H9 (cell line): ENCODE measurements around the gene PARVB. TPM values are rescaled to one million over a fixed set of nuclear protein-coding genes. Genes with fewer than 3 reads are reported as not detected.

ENCODE experiments used
- DNase-seq: peaks from one replicate; pipeline ENCODE4 v3.0.0-alpha.2; 2017
- H2AFZ ChIP-seq: one replicate; pipeline ENCODE4 v1.6.1; 2013; ENCODE audit warnings: mild to moderate bottlenecking, low read length, control low read depth, moderate library complexity
- H2AK5ac ChIP-seq: 2 replicates; pipeline ENCODE4 v1.6.1; 2013; ENCODE audit warnings: low read length, control low read depth, mixed read lengths; ENCODE audit not compliant: insufficient read length
- H2BK120ac ChIP-seq: one replicate; pipeline ENCODE4 v1.6.1; 2013; ENCODE audit warnings: low read depth, mild to moderate bottlenecking, low read length, control low read depth, inconsistent platforms; ENCODE audit not compliant: poor library complexity, severe bottlenecking
- H2BK12ac ChIP-seq: 2 replicates; pipeline ENCODE4 v1.6.1; 2013; ENCODE audit warnings: low read length, control low read depth, mixed read lengths, low read depth; ENCODE audit not compliant: insufficient read length
- H2BK15ac ChIP-seq: 2 replicates; pipeline ENCODE4 v1.6.1; 2013; ENCODE audit warnings: low read depth, low read length, control low read depth
- H2BK20ac ChIP-seq: one replicate; pipeline ENCODE4 v1.6.1; 2013; ENCODE audit warnings: low read depth, mild to moderate bottlenecking, low read length, control low read depth, inconsistent platforms; ENCODE audit not compliant: poor library complexity, severe bottlenecking
- H2BK5ac ChIP-seq: 2 replicates; pipeline ENCODE4 v1.6.1; 2013; ENCODE audit warnings: low read length, control low read depth, mixed read lengths; ENCODE audit not compliant: insufficient read length
- H3K14ac ChIP-seq: 2 replicates; pipeline ENCODE4 v1.6.1; 2013; ENCODE audit warnings: low read length, control low read depth; ENCODE audit not compliant: insufficient read depth
- H3K18ac ChIP-seq: 2 replicates; pipeline ENCODE4 v1.6.1; 2013; ENCODE audit warnings: low read depth, mild to moderate bottlenecking, mixed read lengths, low read length, control low read depth; ENCODE audit not compliant: insufficient read length
- H3K23ac ChIP-seq: 2 replicates; pipeline ENCODE4 v1.6.1; 2013; ENCODE audit warnings: low read length, control low read depth, mixed read lengths, low read depth; ENCODE audit not compliant: insufficient read length
- H3K23me2 ChIP-seq: 2 replicates; pipeline ENCODE4 v1.6.1; 2013; ENCODE audit warnings: low read depth, mild to moderate bottlenecking, mixed read lengths, low read length, control low read depth; ENCODE audit not compliant: insufficient read length, poor library complexity, severe bottlenecking
- H3K27ac ChIP-seq: 2 replicates; pipeline ENCODE4 v1.5.1; 2013; ENCODE audit warnings: low read length, control low read depth, mixed read lengths, low read depth; ENCODE audit not compliant: insufficient read length
- H3K27me3 ChIP-seq: 2 replicates; pipeline ENCODE4 v1.6.1; 2013; ENCODE audit warnings: low read length, control low read depth, inconsistent platforms; ENCODE audit not compliant: insufficient read depth
- H3K4ac ChIP-seq: 2 replicates; pipeline ENCODE4 v1.6.1; 2013; ENCODE audit warnings: low read depth, mild to moderate bottlenecking, control low read depth, inconsistent platforms, low read length, moderate library complexity
- H3K4me1 ChIP-seq: 2 replicates; pipeline ENCODE4 v1.6.1; 2013; ENCODE audit warnings: low read length, control low read depth, inconsistent platforms; ENCODE audit not compliant: insufficient read depth
- H3K4me2 ChIP-seq: 2 replicates; pipeline ENCODE4 v1.6.1; 2013; ENCODE audit warnings: low read length, control low read depth, mixed read lengths; ENCODE audit not compliant: insufficient read length, insufficient read depth
- H3K56ac ChIP-seq: 2 replicates; pipeline ENCODE4 v1.6.1; 2013; ENCODE audit warnings: low read depth, mild to moderate bottlenecking, mixed read lengths, low read length, control low read depth; ENCODE audit not compliant: insufficient read length
- H3K79me1 ChIP-seq: 2 replicates; pipeline ENCODE4 v1.6.1; 2013; ENCODE audit warnings: low read depth, mild to moderate bottlenecking, moderate library complexity, low read length, control low read depth, inconsistent platforms; ENCODE audit not compliant: insufficient read depth, poor library complexity, severe bottlenecking
- H3K79me2 ChIP-seq: 2 replicates; pipeline ENCODE4 v1.6.1; 2013; ENCODE audit warnings: low read length, control low read depth, inconsistent platforms; ENCODE audit not compliant: insufficient read depth
- H3K9ac ChIP-seq: 2 replicates; pipeline ENCODE4 v1.6.1; 2013; ENCODE audit warnings: low read length, control low read depth, mixed read lengths; ENCODE audit not compliant: insufficient read length; ENCODE audit errors: extremely low read depth
- H3K9me3 ChIP-seq: one replicate; pipeline ENCODE4 v1.6.1; 2013; ENCODE audit warnings: low read depth, low read length, inconsistent platforms; ENCODE audit not compliant: control insufficient read depth
- H3T11ph ChIP-seq: one replicate; pipeline ENCODE4 v1.6.1; 2013; ENCODE audit warnings: mild to moderate bottlenecking, low read length, control low read depth, inconsistent platforms
- H4K20me1 ChIP-seq: one replicate; pipeline ENCODE4 v1.6.1; 2013; ENCODE audit not compliant: control insufficient read depth, insufficient read length, insufficient read depth
- H4K5ac ChIP-seq: 2 replicates; pipeline ENCODE4 v1.6.1; 2013; ENCODE audit warnings: low read depth, mild to moderate bottlenecking, mixed read lengths, low read length, control low read depth; ENCODE audit not compliant: insufficient read length
- H4K8ac ChIP-seq: replicated peaks from 2 replicates; pipeline ENCODE4 v1.6.1; 2013; ENCODE audit warnings: low read length, control low read depth, mixed read lengths, low read depth; ENCODE audit not compliant: insufficient read length
- H4K91ac ChIP-seq: 2 replicates; pipeline ENCODE4 v1.6.1; 2013; ENCODE audit warnings: low read depth, mild to moderate bottlenecking, moderate library complexity, mixed read lengths, low read length, control low read depth; ENCODE audit not compliant: insufficient read length
- H3K27ac Mint-ChIP-seq, 3 experiments: 2 replicates in 2 of 3; 3 replicates in 1 of 3; pipeline ENCODE4 v1.8.0; 2020 to 2021; ENCODE audit warnings: mixed read lengths in 3 of 3, mild to moderate bottlenecking in 1 of 3, moderate library complexity in 1 of 3
- H3K27me3 Mint-ChIP-seq: 2 replicates; pipeline ENCODE4 v1.8.0; 2021; ENCODE audit warnings: low read depth, mild to moderate bottlenecking, moderate library complexity, mixed read lengths
- H3K36me3 Mint-ChIP-seq, 3 experiments: 2 replicates in 2 of 3; 3 replicates in 1 of 3; pipeline ENCODE4 v1.8.0; 2020 to 2021; ENCODE audit warnings: low read depth in 3 of 3, mixed read lengths in 3 of 3; ENCODE audit not compliant: insufficient read depth in 1 of 3
- H3K4me1 Mint-ChIP-seq, 2 experiments: 2 replicates each; pipeline ENCODE4 v1.8.0; 2020; ENCODE audit warnings: mixed read lengths in 2 of 2
- H3K4me3 Mint-ChIP-seq, 2 experiments: 2 replicates in 1 of 2; 3 replicates in 1 of 2; pipeline ENCODE4 v1.8.0; 2020 to 2021; ENCODE audit warnings: mild to moderate bottlenecking in 2 of 2, mixed read lengths in 2 of 2, moderate library complexity in 1 of 2
- H3K9me3 Mint-ChIP-seq, 2 experiments: 2 replicates in 1 of 2; 3 replicates in 1 of 2; pipeline ENCODE4 v1.8.0; 2020; ENCODE audit warnings: mild to moderate bottlenecking in 2 of 2, mixed read lengths in 2 of 2, moderate library complexity in 1 of 2
- CTCF ChIP-seq: fragments of 200-600 bp; sonication (generic); conservative IDR thresholded peaks from 3 replicates; pipeline ENCODE4 v1.8.0; 2021; ENCODE audit warnings: antibody characterized with exemption, mild to moderate bottlenecking
- WGBS: extraction: QIAGEN DNeasy Blood & Tissue Kit; methylation state at CpG from one replicate; pipeline ENCODE4 v1.1.7; 2013; ENCODE audit warnings: missing lambda C conversion rate, low lambda C conversion rate, mixed read lengths; ENCODE audit not compliant: insufficient read length; ENCODE audit errors: extremely low coverage; 5-methylcytosine and 5-hydroxymethylcytosine counted together
- total RNA-seq: library from RNA; stranded (reverse); gene quantifications from 2 replicates; pipeline ENCODE4 v1.2.1, GENCODE V29; 2021

Gene PARVB
- total RNA-seq, 1 experiment from 2014 or later = 15.6 TPM

- Histone ChIP-seq H2BK20ac (no peak overlapping the region), H4K20me1 (no peaks in the 10 kb centered on the region), H3K4me2 (no peak overlapping the region), H3K27ac (no peak overlapping the region), H2BK12ac (no peak overlapping the region), H3K79me2 (no peaks in the 10 kb centered on the region), H2AFZ (no peak overlapping the region), H3K23ac (no peak overlapping the region), H3K56ac (no peak overlapping the region), H3K4me1 (peaks cover 2% of the 10 kb centered on the region), H2BK5ac (no peak overlapping the region), H2BK120ac (no peak overlapping the region), H3K79me1 (no peaks in the 10 kb centered on the region), H3K14ac (no peak overlapping the region), H3T11ph (no peak overlapping the region), H3K4ac (no peak overlapping the region), H4K8ac (no peak overlapping the region), H2AK5ac (no peak overlapping the region), H4K5ac (no peak overlapping the region), H3K9me3 (peaks cover 22% of the 10 kb centered on the region), H3K18ac (no peak overlapping the region), H4K91ac (no peak overlapping the region), H3K23me2 (no peaks in the 10 kb centered on the region), H3K27me3 (no peaks in the 10 kb centered on the region), H3K9ac (no peak overlapping the region), H2BK15ac (no peak overlapping the region)
- no peak for TF ChIP-seq CTCF
- peaks cover 25 to 38% (median 34%) of the 10 kb centered on the region in 3 experiments for H3K36me3 Mint-ChIP-seq
- no peaks in the 10 kb centered on the region; the same call in 1 of the 2 replicates for H3K27me3 Mint-ChIP-seq
- H3K27ac Mint-ChIP-seq = no peak overlapping the region
- no peak overlapping the region for H3K4me3 Mint-ChIP-seq
- WGBS = no CpG with 5 or more reads among the region's 3 CpGs
- peaks cover 7 to 12% of the 10 kb centered on the region in 2 experiments for H3K4me1 Mint-ChIP-seq
- DNase-seq = no peak
- H3K9me3 Mint-ChIP-seq = peaks cover 27 to 34% of the 10 kb centered on the region in 2 experiments
These were observed 113.3 kb downstream of the PARVB start for GRCh38 chr22:44137415-44137814.
